H1 (cell line): ENCODE data around the gene KIAA0319L. TPM values are rescaled to one million over a fixed set of nuclear protein-coding genes. Genes with fewer than 3 reads are reported as not detected.

Experiments used
- CTCF ChIA-PET: fragments of 300-600 bp; sonication (Branson Sonifier 250); formaldehyde crosslinking; loops from one replicate; lab custom pipeline; 2021; ENCODE audit not compliant: partially characterized antibody; lab: Charles Lee
- POLR2A ChIA-PET: fragments of 300-600 bp; sonication (Branson Sonifier 250); formaldehyde crosslinking; loops from one replicate; lab custom pipeline; 2021; ENCODE audit warnings: inconsistent platforms; ENCODE audit not compliant: partially characterized antibody; lab: Charles Lee
- DNase-seq, 2 experiments: peaks; one replicate each; pipeline versions ENCODE4 v3.0.0 to v3.0.0-alpha.2; 2010 to 2022; ENCODE audit warnings: low spot score in 2 of 2, low read depth in 1 of 2, mixed read lengths in 1 of 2
- FAIRE-seq: peaks from 2 replicates; lab custom pipeline; 2011; peaks lifted over from hg19 to GRCh38; lab: Jason Lieb, UNC
- H2AFZ ChIP-seq: 2 replicates; pipeline ENCODE4 v1.8.1; 2012; ENCODE audit warnings: low read length, inconsistent platforms
- H2AK5ac ChIP-seq: 2 replicates; pipeline ENCODE4 v1.6.1; 2013; ENCODE audit warnings: low read depth, low read length
- H2BK120ac ChIP-seq: replicated peaks from 2 replicates; pipeline ENCODE3; 2013; ENCODE audit warnings: low read depth, low read length, inconsistent platforms
- H2BK12ac ChIP-seq: 2 replicates; pipeline ENCODE4 v1.6.1; 2013; ENCODE audit warnings: low read depth, low read length
- H2BK15ac ChIP-seq: 2 replicates; pipeline ENCODE4 v1.6.1; 2013; ENCODE audit warnings: low read length
- H2BK20ac ChIP-seq: 2 replicates; pipeline ENCODE4 v1.6.1; 2013; ENCODE audit warnings: low read length
- H2BK5ac ChIP-seq: 2 replicates; pipeline ENCODE4 v1.6.1; 2013; ENCODE audit warnings: low read depth, low read length
- H3K14ac ChIP-seq: 2 replicates; pipeline ENCODE4 v1.6.1; 2013; ENCODE audit warnings: inconsistent platforms; ENCODE audit not compliant: insufficient read length
- H3K18ac ChIP-seq: 2 replicates; pipeline ENCODE4 v1.6.1; 2013; ENCODE audit warnings: low read length; ENCODE audit errors: extremely low read depth
- H3K23ac ChIP-seq: 2 replicates; pipeline ENCODE4 v1.6.1; 2013; ENCODE audit warnings: inconsistent platforms; ENCODE audit not compliant: insufficient read length
- H3K23me2 ChIP-seq: 2 replicates; pipeline ENCODE4 v1.6.1; 2013; ENCODE audit warnings: low read depth, low read length
- H3K27ac ChIP-seq: 2 replicates; pipeline ENCODE4 v1.6.1; 2011; ENCODE audit warnings: low read depth, low read length, inconsistent platforms
- H3K27me3 ChIP-seq, 4 experiments: replicated peaks in 1 of 4; 1 replicate in 1 of 4; 2 replicates in 3 of 4; pipeline versions ENCODE4 v1.6.1 to v1.8.1; 2011 to 2013; ENCODE audit warnings: low read length in 3 of 4, mild to moderate bottlenecking in 3 of 4, inconsistent platforms in 2 of 4, mixed read lengths in 2 of 4, moderate library complexity in 1 of 4; ENCODE audit not compliant: control insufficient read depth in 3 of 4, insufficient read depth in 3 of 4; ENCODE audit errors: extremely low read depth in 1 of 4
- H3K36me3 ChIP-seq, 4 experiments: 2 replicates each; pipeline versions ENCODE4 v1.6.1 to v1.8.1; 2011 to 2013; ENCODE audit warnings: mild to moderate bottlenecking in 4 of 4, low read length in 3 of 4, moderate library complexity in 2 of 4, control low read depth in 1 of 4, inconsistent platforms in 1 of 4; ENCODE audit not compliant: insufficient read depth in 4 of 4, control insufficient read depth in 2 of 4
- H3K4ac ChIP-seq: replicated peaks from 2 replicates; pipeline ENCODE3; 2013; ENCODE audit warnings: low read length, low read depth, mixed read lengths, inconsistent platforms; ENCODE audit not compliant: insufficient read length
- H3K4me1 ChIP-seq, 4 experiments: replicated peaks in 1 of 4; 1 replicate in 1 of 4; 2 replicates in 3 of 4; pipeline versions ENCODE4 v1.6.1 to v1.8.1; 2011 to 2013; ENCODE audit warnings: low read length in 3 of 4, inconsistent platforms in 2 of 4, mixed read lengths in 1 of 4; ENCODE audit not compliant: insufficient read depth in 4 of 4, control insufficient read depth in 3 of 4
- H3K4me2 ChIP-seq, 2 experiments: 2 replicates each; pipeline versions ENCODE4 v1.6.1 to v1.8.1; 2011 to 2013; ENCODE audit warnings: low read depth in 2 of 2, low read length in 2 of 2, control low read depth in 1 of 2, inconsistent platforms in 1 of 2, mild to moderate bottlenecking in 1 of 2; ENCODE audit not compliant: insufficient read depth in 1 of 2
- H3K4me3 ChIP-seq, 4 experiments: fragments of 200-600, 300-600 bp in 1 of 4; sonication (generic), shearing (Covaris generic), sonication (Bioruptor Twin) in 1 of 4; 2 replicates each; pipeline versions ENCODE4 v1.5.1 to v1.8.1; 2011 to 2016; ENCODE audit warnings: low read length in 4 of 4, low read depth in 3 of 4, control low read depth in 2 of 4, inconsistent platforms in 2 of 4, mild to moderate bottlenecking in 2 of 4, mixed read lengths in 1 of 4, moderate library complexity in 1 of 4; ENCODE audit not compliant: insufficient read depth in 2 of 4; ENCODE audit errors: extremely low read depth in 1 of 4
- H3K56ac ChIP-seq: replicated peaks from 2 replicates; pipeline ENCODE3; 2013; ENCODE audit warnings: low read depth, mild to moderate bottlenecking, mixed read lengths, low read length, inconsistent platforms; ENCODE audit not compliant: insufficient read length
- H3K79me1 ChIP-seq: 2 replicates; pipeline ENCODE4 v1.6.1; 2013; ENCODE audit warnings: low read depth, low read length, control low read depth
- H3K79me2 ChIP-seq, 2 experiments: 2 replicates each; pipeline versions ENCODE4 v1.6.1 to v1.8.1; 2012 to 2013; ENCODE audit warnings: low read length in 2 of 2, mild to moderate bottlenecking in 2 of 2, inconsistent platforms in 1 of 2; ENCODE audit not compliant: insufficient read depth in 2 of 2, control insufficient read depth in 1 of 2
- H3K9ac ChIP-seq, 4 experiments: replicated peaks in 1 of 4; 1 replicate in 1 of 4; 2 replicates in 3 of 4; pipeline versions ENCODE4 v1.6.1 to v1.8.1; 2011 to 2013; ENCODE audit warnings: low read depth in 3 of 4, low read length in 3 of 4, control low read depth in 2 of 4, mild to moderate bottlenecking in 2 of 4, moderate library complexity in 2 of 4, inconsistent platforms in 1 of 4; ENCODE audit errors: extremely low read depth in 1 of 4
- H3K9me3 ChIP-seq, 2 experiments: 2 replicates each; pipeline versions ENCODE4 v1.6.1 to v1.8.1; 2012 to 2013; ENCODE audit warnings: mild to moderate bottlenecking in 2 of 2, moderate library complexity in 2 of 2, control low read depth in 1 of 2, inconsistent platforms in 1 of 2, low read depth in 1 of 2, low read length in 1 of 2, mixed read lengths in 1 of 2; ENCODE audit not compliant: insufficient read depth in 2 of 2
- H4K20me1 ChIP-seq, 2 experiments: replicated peaks in 1 of 2; 2 replicates each; pipeline versions ENCODE3 to v1.8.1; 2011 to 2013; ENCODE audit warnings: inconsistent platforms in 2 of 2, low read length in 2 of 2, mild to moderate bottlenecking in 1 of 2; ENCODE audit not compliant: insufficient read depth in 2 of 2, control insufficient read depth in 1 of 2
- H4K5ac ChIP-seq: 2 replicates; pipeline ENCODE4 v1.6.1; 2013; ENCODE audit warnings: low read length, low read depth, mixed read lengths, inconsistent platforms; ENCODE audit not compliant: insufficient read length
- H4K8ac ChIP-seq: 2 replicates; pipeline ENCODE4 v1.8.0; 2013; ENCODE audit warnings: mild to moderate bottlenecking, moderate library complexity, low read length, inconsistent platforms; ENCODE audit not compliant: insufficient read depth; ENCODE audit errors: extremely low read depth
- H4K91ac ChIP-seq: replicated peaks from 2 replicates; pipeline ENCODE3; 2013; ENCODE audit warnings: low read length, mixed read lengths, inconsistent platforms; ENCODE audit not compliant: insufficient read length
- CHD1 ChIP-seq: IDR thresholded peaks from 2 replicates; pipeline ENCODE4 v1.6.1; 2012; ENCODE audit warnings: low read depth, low read length, improper control_type of control experiment
- CREB1 ChIP-seq: IDR thresholded peaks from 2 replicates; pipeline ENCODE4 v1.6.1; 2012; ENCODE audit warnings: inconsistent platforms
- EZH2 ChIP-seq: fragments of 200-600 bp; sonication (generic); IDR thresholded peaks from 2 replicates; pipeline ENCODE4 v1.7.1; 2012; ENCODE audit warnings: low read depth, mild to moderate bottlenecking, moderate library complexity, low read length, inconsistent platforms; ENCODE audit not compliant: severe bottlenecking
- HDAC6 ChIP-seq: IDR thresholded peaks from one replicate; pipeline ENCODE4 v1.7.1; 2012; ENCODE audit warnings: low read depth, mild to moderate bottlenecking, inconsistent platforms, low read length, moderate library complexity
- JUN ChIP-seq: IDR thresholded peaks from 2 replicates; pipeline ENCODE4 v1.6.1; 2011; ENCODE audit warnings: low read depth, mild to moderate bottlenecking, improper control_type of control experiment, low read length
- SP1 ChIP-seq: IDR thresholded peaks from 2 replicates; pipeline ENCODE4 v1.6.1; 2011; ENCODE audit warnings: low read depth, low read length
- YY1 ChIP-seq: IDR thresholded peaks from 2 replicates; pipeline ENCODE4 v1.6.1; 2011; ENCODE audit warnings: low read depth, mild to moderate bottlenecking, low read length
- WGBS, 2 experiments: shearing (Covaris generic) in 1 of 2; methylation state at CpG; one replicate each; pipeline versions ENCODE4 v1.1.6 to v1.1.7; 2013 to 2015; ENCODE audit warnings: low lambda C conversion rate in 2 of 2, mixed read lengths in 2 of 2, inconsistent platforms in 1 of 2, low coverage in 1 of 2, missing lambda C conversion rate in 1 of 2; ENCODE audit not compliant: insufficient replicate concordance in 2 of 2, insufficient coverage in 1 of 2, insufficient read length in 1 of 2; ENCODE audit errors: extremely low coverage in 1 of 2, missing lambda C conversion rate in 1 of 2; 5-methylcytosine and 5-hydroxymethylcytosine counted together
- polyA plus RNA-seq, 7 experiments: library from polyadenylated mRNA; depleted of rRNA in 3 of 7; stranded (reverse) in 5 of 7; unstranded in 2 of 7; fragments of >200 nt in 5 of 7; fragments of 200-250 nt in 2 of 7; gene quantifications; 1 replicate in 5 of 7; 2 replicates in 1 of 7; 4 replicates in 1 of 7; pipeline versions ENCODE4 v1.2.1 to v1.2.3, GENCODE V29; 2011 to 2013; ENCODE audit warnings: missing spikeins in 2 of 7, mixed read lengths in 2 of 7
- total RNA-seq: library from RNA; stranded (reverse); fragmentation: NEBNext Ultra II Directional; extraction: Animal tissue kit (Norgen Biotek cat#: 25700); gene quantifications from 2 replicates; pipeline ENCODE4 v1.2.1, GENCODE V29; 2021

KIAA0319L gene
- total and polyA plus RNA-seq, 2 of the 8 experiments (the other 6 are each of a cell fraction or from before 2014, with no cell fraction given): 40.1 to 55.7 TPM

DNA sequence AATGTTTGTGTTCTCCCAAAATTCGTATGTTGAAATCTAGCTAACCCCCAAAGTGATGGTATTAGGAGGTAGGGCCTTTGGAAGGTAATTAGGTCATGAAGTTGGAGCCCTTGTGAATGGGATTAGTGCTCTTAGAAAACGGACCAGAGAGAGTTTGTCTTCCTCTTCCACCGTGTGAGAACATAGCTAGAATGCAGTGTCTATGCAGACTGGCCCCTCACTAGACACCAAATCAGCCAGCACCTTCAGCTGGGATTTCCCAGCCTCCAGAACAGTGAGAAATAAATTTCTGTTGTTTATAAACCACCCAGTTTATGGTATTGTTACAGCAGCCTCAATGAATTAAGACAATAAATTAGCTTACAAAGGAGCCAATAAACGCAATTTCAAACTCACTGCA is 58.0 kb downstream of the KIAA0319L start:
- ChIA-PET POLR2A (interaction anchor here (0.9 to 3.0 kb wide), 3 partner anchors 9 to 36 kb away, joined by 3 to 7 read pairs (median 3); no protein-coding TSS in a partner anchor), CTCF (interaction anchor here (1.0 to 3.0 kb wide), 4 partner anchors 43 to 217 kb away, joined by 3 to 10 read pairs (median 4); no protein-coding TSS in a partner anchor)
- Histone ChIP-seq H2BK20ac (no peak overlapping the region), H3K4me3 (no peak overlapping the region), H3K14ac (no peak overlapping the region), H4K8ac (no peak overlapping the region), H3K36me3 (no peaks in the 10 kb centered on the region; a peak in 1 of 8 replicates), H3K79me2 (no peaks in the 10 kb centered on the region), H3K4ac (no peak overlapping the region), H3K27ac (no peak overlapping the region), H2AFZ (no peak overlapping the region), H3K23ac (no peak overlapping the region), H3K27me3 (no peaks in the 10 kb centered on the region), H2BK12ac (no peak overlapping the region), H3K56ac (no peak overlapping the region), H2BK120ac (no peak overlapping the region), H3K18ac (no peak overlapping the region), H3K79me1 (no peaks in the 10 kb centered on the region), H2BK15ac (no peak overlapping the region), H3K4me2 (no peak overlapping the region), H3K4me1 (no peaks in the 10 kb centered on the region), H3K23me2 (no peaks in the 10 kb centered on the region), H4K20me1 (peaks cover 0 to 4% of the 10 kb centered on the region in 2 experiments), H4K5ac (no peak overlapping the region), H2BK5ac (no peak overlapping the region), H3K9ac (no peak overlapping the region), H4K91ac (no peak overlapping the region), H3K9me3 (no peaks in the 10 kb centered on the region), H2AK5ac (no peak overlapping the region)
- WGBS, 2 experiments: 88% methylated on average over 4 of the region's 4 CpGs; no CpG with 5 or more reads in 1 of the 2 experiments
- FAIRE-seq (no peak), DNase-seq (no peak)
- no peak for TF ChIP-seq JUN
- TF ChIP-seq CREB1: no peak
- TF ChIP-seq YY1: no peak
- no peak for TF ChIP-seq CHD1
- TF ChIP-seq EZH2: no peak
- TF ChIP-seq HDAC6: no peak
- no peak for TF ChIP-seq SP1
